HG02623 (cell line): Measurements from ENCODE around the gene SERPIND1.
"Not testable (repeated sequence)": the region's sequence is repeated elsewhere in the genome, so short reads cannot be mapped to it uniquely, and the experiment has no call there.

ENCODE experiments used
- ATAC-seq: cut with Tn5 transposase; IDR thresholded peaks from one replicate; pipeline ENCODE4 v1.9.1; 2021; ENCODE audit warnings: moderate library complexity; ENCODE audit not compliant: unreplicated experiment

SERPIND1 gene

GRCh38 chr22:20746431-20747189 lies 27.3 kb upstream of the SERPIND1 start:
- no peak for ATAC-seq

- ATAC-seq: no peak
Measured at GRCh38 chr22:20747223-20747622, 26.7 kb upstream of the SERPIND1 start.

GRCh38 chr22:20748082-20748481 lies 25.8 kb upstream of the SERPIND1 start:
- ATAC-seq: no peak

- peak; percentile 42 for ATAC-seq
Measured at GRCh38 chr22:20748731-20749428, 25.0 kb upstream of the SERPIND1 start.

- no peak for ATAC-seq
Measured at GRCh38 chr22:20749453-20749852, 24.5 kb upstream of the SERPIND1 start.

- ATAC-seq: no peak
Measured at GRCh38 chr22:20750461-20751184, 23.3 kb upstream of the SERPIND1 start.

GRCh38 chr22:20751185-20751851 lies 22.6 kb upstream of the SERPIND1 start:
- ATAC-seq: no peak

GRCh38 chr22:20752104-20752741 lies 21.7 kb upstream of the SERPIND1 start:
- no peak for ATAC-seq

GRCh38 chr22:20752873-20753272 lies 21.0 kb upstream of the SERPIND1 start:
- no peak for ATAC-seq

GRCh38 chr22:20756846-20757245 lies 17.1 kb upstream of the SERPIND1 start:
- no peak for ATAC-seq

GRCh38 chr22:20758688-20759087 lies 15.2 kb upstream of the SERPIND1 start:
- ATAC-seq: no peak

GRCh38 chr22:20760084-20760483 lies 13.8 kb upstream of the SERPIND1 start:
- no peak for ATAC-seq

- ATAC-seq: no peak
Measured at GRCh38 chr22:20761536-20761935, 12.4 kb upstream of the SERPIND1 start.

GRCh38 chr22:20762233-20762796 lies 11.6 kb upstream of the SERPIND1 start:
- no peak for ATAC-seq

GRCh38 chr22:20763630-20764470 lies 10.1 kb upstream of the SERPIND1 start:
- ATAC-seq: no peak

- ATAC-seq: no peak
Measured at GRCh38 chr22:20764471-20764720, 9.5 kb upstream of the SERPIND1 start.

- no peak for ATAC-seq
Measured at GRCh38 chr22:20764729-20765128, 9.2 kb upstream of the SERPIND1 start.

GRCh38 chr22:20765938-20766337 lies 8.0 kb upstream of the SERPIND1 start:
- no peak for ATAC-seq

GRCh38 chr22:20766530-20766929 lies 7.4 kb upstream of the SERPIND1 start:
- ATAC-seq: no peak

GRCh38 chr22:20769496-20769826 lies 4.5 kb upstream of the SERPIND1 start:
- ATAC-seq: not testable (repeated sequence)
